Muscle layer of colon (tissue), 2 donors: Measurements from ENCODE around the gene SORT1.

Source experiments
- H3K27ac ChIP-seq: one replicate; pipeline ENCODE4 v1.7.0; 2013; ENCODE audit warnings: low read depth, mild to moderate bottlenecking, low read length, moderate library complexity
- H3K27me3 ChIP-seq, 2 donors: one replicate each; pipeline ENCODE4 v1.7.0; 2013; ENCODE audit warnings: low read length in 2 of 2, mild to moderate bottlenecking in 2 of 2; ENCODE audit not compliant: insufficient read depth in 2 of 2, control insufficient read depth in 1 of 2
- H3K36me3 ChIP-seq: one replicate; pipeline ENCODE4 v1.7.0; 2013; ENCODE audit warnings: mild to moderate bottlenecking, low read length; ENCODE audit not compliant: insufficient read depth
- H3K4me1 ChIP-seq: one replicate; pipeline ENCODE4 v1.7.0; 2013; ENCODE audit warnings: mild to moderate bottlenecking, low read length; ENCODE audit not compliant: insufficient read depth
- H3K4me3 ChIP-seq, 2 donors: one replicate each; pipeline ENCODE4 v1.7.0; 2013; ENCODE audit warnings: low read length in 2 of 2, low read depth in 1 of 2, mild to moderate bottlenecking in 1 of 2, moderate library complexity in 1 of 2
- H3K9ac ChIP-seq: one replicate; pipeline ENCODE4 v1.7.0; 2013; ENCODE audit warnings: low read length
- H3K9me3 ChIP-seq: one replicate; pipeline ENCODE4 v1.7.0; 2013; ENCODE audit warnings: mild to moderate bottlenecking, low read length
- donor health status: abdominal sarcoma.
- donor health status: Adenocarcinoma of cecum.

SORT1 gene

GRCh38 chr1:109356505-109356904 is 41.2 kb downstream of the SORT1 start:
- H3K9me3 ChIP-seq: no peaks in the 10 kb centered on the region
- no peak overlapping the region for H3K4me3 ChIP-seq
- peaks cover 11% of the 10 kb centered on the region for H3K4me1 ChIP-seq
- peaks cover 11% of the 10 kb centered on the region for H3K36me3 ChIP-seq
- H3K9ac ChIP-seq: no peak overlapping the region
- H3K27me3 ChIP-seq: no peaks in the 10 kb centered on the region
- no peak overlapping the region for H3K27ac ChIP-seq

- Histone ChIP-seq H3K9ac (no peak overlapping the region), H3K36me3 (peaks cover 26% of the 10 kb centered on the region), H3K27ac (no peak overlapping the region), H3K4me1 (peaks cover 10% of the 10 kb centered on the region), H3K9me3 (no peaks in the 10 kb centered on the region), H3K4me3 (no peak overlapping the region), H3K27me3 (no peaks in the 10 kb centered on the region)
Observed at GRCh38 chr1:109354929-109355328, 42.8 kb downstream of the SORT1 start.

GRCh38 chr1:109351457-109351856 is 46.3 kb downstream of the SORT1 start:
- no peaks in the 10 kb centered on the region for H3K4me1 ChIP-seq
- H3K9ac ChIP-seq: no peak overlapping the region
- no peak overlapping the region for H3K27ac ChIP-seq
- H3K9me3 ChIP-seq: no peaks in the 10 kb centered on the region
- H3K36me3 ChIP-seq: peaks cover 36% of the 10 kb centered on the region
- no peak overlapping the region for H3K4me3 ChIP-seq
- H3K27me3 ChIP-seq: no peaks in the 10 kb centered on the region

GRCh38 chr1:109350655-109351054 is 47.1 kb downstream of the SORT1 start:
- no peaks in the 10 kb centered on the region for H3K27me3 ChIP-seq
- no peaks in the 10 kb centered on the region for H3K9me3 ChIP-seq
- H3K4me1 ChIP-seq: no peaks in the 10 kb centered on the region
- H3K27ac ChIP-seq: no peak overlapping the region
- H3K9ac ChIP-seq: no peak overlapping the region
- H3K4me3 ChIP-seq: no peak overlapping the region
- H3K36me3 ChIP-seq: peaks cover 40% of the 10 kb centered on the region

- Histone ChIP-seq H3K27me3 (no peaks in the 10 kb centered on the region), H3K4me3 (no peak overlapping the region), H3K9me3 (no peaks in the 10 kb centered on the region), H3K36me3 (peaks cover 45% of the 10 kb centered on the region), H3K9ac (no peak overlapping the region), H3K27ac (no peak overlapping the region), H3K4me1 (no peaks in the 10 kb centered on the region)
Observed at GRCh38 chr1:109350182-109350581, 47.5 kb downstream of the SORT1 start.

GRCh38 chr1:109347511-109347910 is 50.2 kb downstream of the SORT1 start:
- Histone ChIP-seq H3K36me3 (peaks cover 39% of the 10 kb centered on the region), H3K27ac (no peak overlapping the region), H3K4me1 (no peaks in the 10 kb centered on the region), H3K9me3 (no peaks in the 10 kb centered on the region), H3K27me3 (no peaks in the 10 kb centered on the region), H3K4me3 (no peak overlapping the region), H3K9ac (no peak overlapping the region)

GRCh38 chr1:109341944-109342930 is 55.5 kb downstream of the SORT1 start:
- Histone ChIP-seq H3K36me3 (peaks cover 40% of the 10 kb centered on the region), H3K9me3 (no peaks in the 10 kb centered on the region), H3K4me3 (no peak overlapping the region), H3K27me3 (no peaks in the 10 kb centered on the region), H3K4me1 (no peaks in the 10 kb centered on the region), H3K9ac (no peak overlapping the region), H3K27ac (no peak overlapping the region)

- Histone ChIP-seq H3K27ac (no peak overlapping the region), H3K9ac (no peak overlapping the region), H3K9me3 (no peaks in the 10 kb centered on the region), H3K4me1 (no peaks in the 10 kb centered on the region), H3K4me3 (no peak overlapping the region), H3K27me3 (no peaks in the 10 kb centered on the region), H3K36me3 (peaks cover 35% of the 10 kb centered on the region)
Observed at GRCh38 chr1:109338608-109339007, 59.1 kb downstream of the SORT1 start.

GRCh38 chr1:109338091-109338490 is 59.6 kb downstream of the SORT1 start:
- Histone ChIP-seq H3K27me3 (no peaks in the 10 kb centered on the region), H3K4me3 (no peak overlapping the region), H3K4me1 (no peaks in the 10 kb centered on the region), H3K36me3 (peaks cover 35% of the 10 kb centered on the region), H3K9ac (no peak overlapping the region), H3K9me3 (no peaks in the 10 kb centered on the region), H3K27ac (no peak overlapping the region)

- Histone ChIP-seq H3K36me3 (peaks cover 18% of the 10 kb centered on the region), H3K4me3 (no peak overlapping the region), H3K9me3 (peaks cover 5% of the 10 kb centered on the region)
Observed at GRCh38 chr1:109335091-109335490, 62.6 kb downstream of the SORT1 start.

GRCh38 chr1:109331113-109331512 is 66.6 kb downstream of the SORT1 start:
- H3K9ac ChIP-seq: no peak overlapping the region
- H3K4me1 ChIP-seq: no peaks in the 10 kb centered on the region
- H3K4me3 ChIP-seq: no peak overlapping the region
- no peaks in the 10 kb centered on the region for H3K27me3 ChIP-seq
- peaks cover 22% of the 10 kb centered on the region for H3K36me3 ChIP-seq
- no peak overlapping the region for H3K27ac ChIP-seq
- peaks cover 5% of the 10 kb centered on the region for H3K9me3 ChIP-seq

More at GRCh38 chr1:109335091-109335490, 62.6 kb downstream of the SORT1 start:
- H3K9ac ChIP-seq: no peak overlapping the region
- H3K27me3 ChIP-seq: no peaks in the 10 kb centered on the region
- no peaks in the 10 kb centered on the region for H3K4me1 ChIP-seq
- no peak overlapping the region for H3K27ac ChIP-seq

GRCh38 chr1:109327285-109327684 is 70.4 kb downstream of the SORT1 start:
- H3K36me3 ChIP-seq: peaks cover 36% of the 10 kb centered on the region
- H3K4me3 ChIP-seq: no peak overlapping the region
- no peaks in the 10 kb centered on the region for H3K4me1 ChIP-seq
- no peak overlapping the region for H3K9ac ChIP-seq
- H3K9me3 ChIP-seq: peaks cover 5% of the 10 kb centered on the region
- no peak overlapping the region for H3K27ac ChIP-seq
- H3K27me3 ChIP-seq: no peaks in the 10 kb centered on the region
